Measurements from ENCODE around the gene RSRC1. TPM values are rescaled to one million over a fixed set of nuclear protein-coding genes. Genes with fewer than 3 reads are reported as not detected.
"Not testable (repeated sequence)": the region's sequence is repeated elsewhere in the genome, so short reads cannot be mapped to it uniquely, and the experiment has no call there.

Gene RSRC1
- total RNA-seq, 1 experiment from 2014 or later = 37.9 TPM

DNA sequence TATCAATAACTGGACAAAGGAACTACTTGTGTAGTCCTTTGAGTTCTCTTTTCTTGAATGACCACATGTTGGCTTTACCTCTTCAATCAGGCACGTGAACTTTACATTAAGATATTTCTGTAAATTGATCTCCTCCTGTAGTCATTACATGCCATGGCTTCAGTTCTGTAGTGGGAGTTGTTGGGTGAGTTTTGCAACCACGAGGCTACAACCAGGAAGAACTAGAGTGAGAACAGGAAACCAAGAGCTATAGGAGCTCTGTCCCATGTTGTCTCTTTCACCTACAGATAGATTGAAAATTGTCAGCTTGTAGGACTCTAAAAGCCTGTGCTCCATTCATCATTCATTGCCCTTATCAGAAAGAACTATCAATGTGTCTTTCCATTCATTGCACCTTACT lies 2.0 kb downstream of the RSRC1 start:
- H3K27me3 ChIP-seq (ENCODE audit: insufficient read depth, low read length) = peaks cover 14% of the 10 kb centered on the region; the same call in 1 of the 2 replicates
- no peak for DNase-seq
- H3K4me3 Mint-ChIP-seq = no peak overlapping the region; a peak in 1 of 5 replicates
- TF ChIP-seq, protein P1, sequence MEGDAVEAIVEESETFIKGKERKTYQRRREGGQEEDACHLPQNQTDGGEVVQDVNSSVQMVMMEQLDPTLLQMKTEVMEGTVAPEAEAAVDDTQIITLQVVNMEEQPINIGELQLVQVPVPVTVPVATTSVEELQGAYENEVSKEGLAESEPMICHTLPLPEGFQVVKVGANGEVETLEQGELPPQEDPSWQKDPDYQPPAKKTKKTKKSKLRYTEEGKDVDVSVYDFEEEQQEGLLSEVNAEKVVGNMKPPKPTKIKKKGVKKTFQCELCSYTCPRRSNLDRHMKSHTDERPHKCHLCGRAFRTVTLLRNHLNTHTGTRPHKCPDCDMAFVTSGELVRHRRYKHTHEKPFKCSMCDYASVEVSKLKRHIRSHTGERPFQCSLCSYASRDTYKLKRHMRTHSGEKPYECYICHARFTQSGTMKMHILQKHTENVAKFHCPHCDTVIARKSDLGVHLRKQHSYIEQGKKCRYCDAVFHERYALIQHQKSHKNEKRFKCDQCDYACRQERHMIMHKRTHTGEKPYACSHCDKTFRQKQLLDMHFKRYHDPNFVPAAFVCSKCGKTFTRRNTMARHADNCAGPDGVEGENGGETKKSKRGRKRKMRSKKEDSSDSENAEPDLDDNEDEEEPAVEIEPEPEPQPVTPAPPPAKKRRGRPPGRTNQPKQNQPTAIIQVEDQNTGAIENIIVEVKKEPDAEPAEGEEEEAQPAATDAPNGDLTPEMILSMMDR (conservative IDR thresholded peaks at IDR 0.05) = no peak
- no peak overlapping the region for H4K5ac ChIP-seq (ENCODE audit: insufficient read length, low read depth, low read length)
- no peak overlapping the region for H3K27ac Mint-ChIP-seq
- peaks cover 13 to 31% of the 10 kb centered on the region in 2 experiments for H3K4me1 Mint-ChIP-seq
- H3K4ac ChIP-seq (ENCODE audit: low read depth, low read length) = no peak overlapping the region
- H2AK5ac ChIP-seq (ENCODE audit: insufficient read length, low read length) = no peak overlapping the region
- WGBS (ENCODE audit: extremely low coverage, insufficient read length, low lambda C conversion rate) = no CpG with 5 or more reads among the region's 2 CpGs
- H3K79me2 ChIP-seq (ENCODE audit: insufficient read depth, low read length) = no peaks in the 10 kb centered on the region; the same call in 1 of the 2 replicates
- H3K9me3 Mint-ChIP-seq = peaks cover 10 to 11% of the 10 kb centered on the region in 2 experiments
- H3K27ac ChIP-seq (ENCODE audit: insufficient read length, low read depth, low read length) = no peak overlapping the region
- no peak overlapping the region for H3K18ac ChIP-seq (ENCODE audit: insufficient read length, low read depth, low read length)
- H2BK15ac ChIP-seq (ENCODE audit: low read depth, low read length) = no peak overlapping the region
- peaks cover 31% of the 10 kb centered on the region for H3K27me3 Mint-ChIP-seq (ENCODE audit: low read depth)
- H3K79me1 ChIP-seq (ENCODE audit: insufficient read depth, low read depth, low read length, poor library complexity, severe bottlenecking) = no peaks in the 10 kb centered on the region
- no peak overlapping the region for H3K4me2 ChIP-seq (ENCODE audit: insufficient read depth, insufficient read length, low read length)
- H2BK20ac ChIP-seq (ENCODE audit: low read depth, low read length, poor library complexity, severe bottlenecking) = no peak overlapping the region
- H3T11ph ChIP-seq (ENCODE audit: low read length) = no peak overlapping the region
- no peaks in the 10 kb centered on the region for H4K20me1 ChIP-seq (ENCODE audit: control insufficient read depth, insufficient read depth, insufficient read length)
- H3K4me1 ChIP-seq (ENCODE audit: insufficient read depth, low read length) = no peaks in the 10 kb centered on the region
- no peak overlapping the region for H2AFZ ChIP-seq (ENCODE audit: low read length)
- H4K91ac ChIP-seq (ENCODE audit: insufficient read length, low read depth, low read length) = no peak overlapping the region
- H2BK12ac ChIP-seq (ENCODE audit: insufficient read length, low read depth, low read length) = no peak overlapping the region
- H3K14ac ChIP-seq (ENCODE audit: insufficient read depth, low read length) = no peak overlapping the region
- H3K9ac ChIP-seq (ENCODE audit: extremely low read depth, insufficient read length, low read length) = no peak overlapping the region
- H2BK5ac ChIP-seq (ENCODE audit: insufficient read length, low read length) = no peak overlapping the region
- no peak overlapping the region for H2BK120ac ChIP-seq (ENCODE audit: low read depth, low read length, poor library complexity, severe bottlenecking)
- no peak overlapping the region for H3K23ac ChIP-seq (ENCODE audit: insufficient read length, low read depth, low read length)
- peaks cover 12% of the 10 kb centered on the region for H3K23me2 ChIP-seq (ENCODE audit: insufficient read length, low read depth, low read length, poor library complexity, severe bottlenecking)
- no peaks in the 10 kb centered on the region for H3K9me3 ChIP-seq (ENCODE audit: control insufficient read depth, low read depth, low read length)
- H3K36me3 Mint-ChIP-seq (ENCODE audit: insufficient read depth in 1 of 3, low read depth in 3 of 3) = peaks cover 14 to 19% (median 14%) of the 10 kb centered on the region in 3 experiments
- H3K56ac ChIP-seq (ENCODE audit: insufficient read length, low read depth, low read length) = no peak overlapping the region
- no peak overlapping the region for H4K8ac ChIP-seq (replicated peaks; ENCODE audit: insufficient read length, low read depth, low read length)

- H3K4me3 Mint-ChIP-seq; H3K23me2 ChIP-seq (ENCODE audit: insufficient read length, low read depth, low read length, poor library complexity, severe bottlenecking); H2BK120ac ChIP-seq (ENCODE audit: low read depth, low read length, poor library complexity, severe bottlenecking); H2BK5ac ChIP-seq (ENCODE audit: insufficient read length, low read length); H3K9me3 ChIP-seq (ENCODE audit: control insufficient read depth, low read depth, low read length); H2AK5ac ChIP-seq (ENCODE audit: insufficient read length, low read length); H3K9ac ChIP-seq (ENCODE audit: extremely low read depth, insufficient read length, low read length); H4K20me1 ChIP-seq (ENCODE audit: control insufficient read depth, insufficient read depth, insufficient read length); H3K27ac Mint-ChIP-seq; H3K56ac ChIP-seq (ENCODE audit: insufficient read length, low read depth, low read length); H4K91ac ChIP-seq (ENCODE audit: insufficient read length, low read depth, low read length); H3K79me2 ChIP-seq (ENCODE audit: insufficient read depth, low read length); H2AFZ ChIP-seq (ENCODE audit: low read length); H2BK15ac ChIP-seq (ENCODE audit: low read depth, low read length); H3K4me1 ChIP-seq (ENCODE audit: insufficient read depth, low read length); H3K4ac ChIP-seq (ENCODE audit: low read depth, low read length); H3K23ac ChIP-seq (ENCODE audit: insufficient read length, low read depth, low read length); H2BK12ac ChIP-seq (ENCODE audit: insufficient read length, low read depth, low read length); H3K18ac ChIP-seq (ENCODE audit: insufficient read length, low read depth, low read length); H2BK20ac ChIP-seq (ENCODE audit: low read depth, low read length, poor library complexity, severe bottlenecking); H3K14ac ChIP-seq (ENCODE audit: insufficient read depth, low read length); H3K27ac ChIP-seq (ENCODE audit: insufficient read length, low read depth, low read length); H3K27me3 ChIP-seq (ENCODE audit: insufficient read depth, low read length); DNase-seq; H3K4me2 ChIP-seq (ENCODE audit: insufficient read depth, insufficient read length, low read length); H4K5ac ChIP-seq (ENCODE audit: insufficient read length, low read depth, low read length); H4K8ac ChIP-seq (replicated peaks; ENCODE audit: insufficient read length, low read depth, low read length); H3K79me1 ChIP-seq (ENCODE audit: insufficient read depth, low read depth, low read length, poor library complexity, severe bottlenecking); H3T11ph ChIP-seq (ENCODE audit: low read length): not testable (repeated sequence)
- peaks cover 14 to 19% (median 14%) of the 10 kb centered on the region in 3 experiments for H3K36me3 Mint-ChIP-seq (ENCODE audit: insufficient read depth in 1 of 3, low read depth in 3 of 3)
- peaks cover 10 to 11% of the 10 kb centered on the region in 2 experiments for H3K9me3 Mint-ChIP-seq
- peaks cover 5 to 23% of the 10 kb centered on the region in 2 experiments for H3K4me1 Mint-ChIP-seq
- no CpG with 5 or more reads among the region's 2 CpGs for WGBS (ENCODE audit: extremely low coverage, insufficient read length, low lambda C conversion rate)
- H3K27me3 Mint-ChIP-seq (ENCODE audit: low read depth) = peaks cover 13% of the 10 kb centered on the region
Measured at GRCh38 chr3:158113595-158113994, 3.7 kb downstream of the RSRC1 start.
